ENCODE results near the gene PDE4D. TPM values are rescaled to one million over a fixed set of nuclear protein-coding genes. Genes with fewer than 3 reads are reported as not detected.

PDE4D gene
- total RNA-seq, 1 donor from 2014 or later, result 50.0 TPM

DNA sequence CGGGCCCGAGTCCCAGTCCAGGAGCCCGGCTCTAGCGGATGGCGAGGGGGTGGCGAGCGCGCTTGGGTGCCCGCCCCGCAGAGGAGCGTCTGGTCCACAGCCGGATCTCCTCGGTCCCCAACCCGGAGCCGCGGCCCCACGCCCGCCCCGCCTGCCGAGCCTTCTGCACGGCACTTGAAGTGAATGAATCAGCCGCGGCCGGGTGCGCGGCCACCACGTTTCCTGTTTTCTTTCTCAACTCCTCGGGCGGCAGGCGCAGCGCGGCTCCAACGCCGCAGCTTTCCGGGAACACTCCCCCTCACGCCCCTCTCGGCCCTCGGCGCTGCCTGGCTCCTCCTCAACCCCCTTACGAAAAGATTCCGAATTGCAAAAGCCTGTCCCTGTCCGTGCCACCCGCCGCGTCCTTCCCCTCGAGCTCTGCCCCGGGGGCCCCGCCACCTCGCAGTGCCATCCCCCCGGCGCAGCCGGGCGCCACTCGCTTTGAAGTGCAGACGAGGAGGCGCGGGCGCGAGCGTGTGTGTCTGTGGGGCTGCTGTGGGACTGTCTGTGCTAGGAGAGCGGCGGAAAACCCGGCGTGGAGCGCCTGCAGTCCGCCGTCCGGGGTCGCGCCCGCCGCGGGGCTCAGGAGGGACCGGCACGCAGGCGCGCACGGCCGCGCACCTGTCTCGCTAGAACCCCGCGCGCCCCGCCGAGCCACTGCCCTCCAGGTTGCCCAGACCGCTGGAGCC is 854.1 kb downstream of the PDE4D start:
- TF ChIP-seq, protein P1, sequence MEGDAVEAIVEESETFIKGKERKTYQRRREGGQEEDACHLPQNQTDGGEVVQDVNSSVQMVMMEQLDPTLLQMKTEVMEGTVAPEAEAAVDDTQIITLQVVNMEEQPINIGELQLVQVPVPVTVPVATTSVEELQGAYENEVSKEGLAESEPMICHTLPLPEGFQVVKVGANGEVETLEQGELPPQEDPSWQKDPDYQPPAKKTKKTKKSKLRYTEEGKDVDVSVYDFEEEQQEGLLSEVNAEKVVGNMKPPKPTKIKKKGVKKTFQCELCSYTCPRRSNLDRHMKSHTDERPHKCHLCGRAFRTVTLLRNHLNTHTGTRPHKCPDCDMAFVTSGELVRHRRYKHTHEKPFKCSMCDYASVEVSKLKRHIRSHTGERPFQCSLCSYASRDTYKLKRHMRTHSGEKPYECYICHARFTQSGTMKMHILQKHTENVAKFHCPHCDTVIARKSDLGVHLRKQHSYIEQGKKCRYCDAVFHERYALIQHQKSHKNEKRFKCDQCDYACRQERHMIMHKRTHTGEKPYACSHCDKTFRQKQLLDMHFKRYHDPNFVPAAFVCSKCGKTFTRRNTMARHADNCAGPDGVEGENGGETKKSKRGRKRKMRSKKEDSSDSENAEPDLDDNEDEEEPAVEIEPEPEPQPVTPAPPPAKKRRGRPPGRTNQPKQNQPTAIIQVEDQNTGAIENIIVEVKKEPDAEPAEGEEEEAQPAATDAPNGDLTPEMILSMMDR (conservative IDR thresholded peaks at IDR 0.05), result no peak
- peak; percentile 77 for DNase-seq (ENCODE audit: extremely low spot score, unreplicated experiment)
- peak overlapping the region; percentile 79 for H3K27ac Mint-ChIP-seq
- peaks cover 26% of the 10 kb centered on the region for H3K4me1 Mint-ChIP-seq (ENCODE audit: unreplicated experiment)
- no peaks in the 10 kb centered on the region for H3K36me3 Mint-ChIP-seq
- H3K27me3 Mint-ChIP-seq, result peaks cover 3% of the 10 kb centered on the region
- no peaks in the 10 kb centered on the region for H3K9me3 Mint-ChIP-seq
- H3K4me3 Mint-ChIP-seq, result peak overlapping the region; percentile 87

DNA sequence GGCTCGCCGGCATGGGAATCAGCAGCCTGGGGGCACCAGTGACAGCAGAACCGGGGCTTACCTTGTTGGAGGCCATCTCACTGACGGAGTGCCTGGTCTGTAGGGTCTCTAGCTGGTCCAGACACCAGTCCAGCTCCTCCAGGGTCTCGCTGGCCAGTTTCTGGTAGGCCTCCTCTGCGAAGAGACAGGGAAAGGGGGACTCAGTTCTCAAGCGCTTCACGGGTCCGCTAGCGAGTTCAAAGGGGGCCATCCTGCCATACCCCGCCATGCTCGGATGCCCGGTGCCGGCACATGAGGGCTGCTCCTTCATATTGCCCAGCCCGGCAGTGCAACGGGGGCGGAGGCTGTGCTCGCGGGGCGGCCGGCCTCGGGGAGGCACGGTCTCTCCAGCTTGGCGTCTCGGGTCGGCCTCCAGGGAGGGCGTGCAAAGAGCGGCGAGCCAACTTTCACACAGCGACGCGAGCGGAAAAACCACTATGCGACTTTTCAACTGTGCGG is 854.7 kb downstream of the PDE4D start:
- Mint-ChIP-seq H3K4me3 (peak overlapping the region; percentile 87), H3K4me1 (ENCODE audit: unreplicated experiment) (peaks cover 30% of the 10 kb centered on the region), H3K9me3 (no peaks in the 10 kb centered on the region), H3K27me3 (peaks cover 3% of the 10 kb centered on the region), H3K27ac (peak overlapping the region; percentile 84), H3K36me3 (no peaks in the 10 kb centered on the region)
- TF ChIP-seq, protein P1 (conservative IDR thresholded peaks at IDR 0.05), result no peak
- DNase-seq (ENCODE audit: extremely low spot score, unreplicated experiment), result no peak

DNA sequence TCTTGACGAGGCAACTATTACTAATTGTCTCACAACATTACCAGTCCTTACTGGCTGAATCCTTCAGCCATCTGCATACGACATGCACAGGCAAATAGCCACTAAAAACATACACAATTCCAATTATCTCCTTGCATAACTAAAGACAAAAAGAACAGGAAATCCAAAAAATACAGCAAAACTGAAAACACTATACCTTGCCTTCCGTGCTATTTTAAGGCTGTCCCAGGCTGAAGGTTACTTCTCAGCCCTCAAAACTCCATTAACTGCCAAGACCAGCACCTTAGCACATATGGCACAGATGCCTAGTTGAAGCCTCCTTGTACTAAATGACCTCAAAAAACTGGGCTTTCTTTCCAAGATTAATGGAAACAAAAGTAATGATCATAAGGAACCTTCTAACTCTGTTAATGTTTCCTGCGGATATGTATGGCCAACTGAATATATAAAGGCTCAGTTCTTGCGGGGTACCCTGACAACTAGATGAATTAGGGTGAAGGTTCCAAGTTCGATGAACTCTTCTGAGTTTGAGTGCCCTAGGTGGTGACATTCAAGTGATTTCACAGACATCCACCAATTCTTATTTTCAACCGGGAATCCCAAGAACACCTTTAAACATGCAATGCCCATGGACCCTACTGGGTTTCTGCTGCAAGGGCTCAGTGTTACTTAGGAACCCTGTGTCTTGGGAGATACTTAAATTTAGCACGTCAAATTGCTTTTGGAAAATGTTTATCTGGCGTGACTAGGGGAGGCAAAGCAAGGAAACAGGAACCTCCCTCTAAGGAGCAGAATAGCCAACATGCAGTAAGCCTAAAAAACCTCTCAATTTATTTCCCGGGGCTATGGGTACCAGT is 855.4 kb downstream of the PDE4D start:
- no peaks in the 10 kb centered on the region for H3K36me3 Mint-ChIP-seq
- peak overlapping the region; percentile 87 for H3K4me3 Mint-ChIP-seq
- peaks cover 3% of the 10 kb centered on the region for H3K27me3 Mint-ChIP-seq
- TF ChIP-seq, protein P1 (conservative IDR thresholded peaks at IDR 0.05), result no peak
- no peaks in the 10 kb centered on the region for H3K9me3 Mint-ChIP-seq
- no peak for DNase-seq (ENCODE audit: extremely low spot score, unreplicated experiment)
- H3K4me1 Mint-ChIP-seq (ENCODE audit: unreplicated experiment), result peaks cover 34% of the 10 kb centered on the region
- peak overlapping the region; percentile 84 for H3K27ac Mint-ChIP-seq

DNA sequence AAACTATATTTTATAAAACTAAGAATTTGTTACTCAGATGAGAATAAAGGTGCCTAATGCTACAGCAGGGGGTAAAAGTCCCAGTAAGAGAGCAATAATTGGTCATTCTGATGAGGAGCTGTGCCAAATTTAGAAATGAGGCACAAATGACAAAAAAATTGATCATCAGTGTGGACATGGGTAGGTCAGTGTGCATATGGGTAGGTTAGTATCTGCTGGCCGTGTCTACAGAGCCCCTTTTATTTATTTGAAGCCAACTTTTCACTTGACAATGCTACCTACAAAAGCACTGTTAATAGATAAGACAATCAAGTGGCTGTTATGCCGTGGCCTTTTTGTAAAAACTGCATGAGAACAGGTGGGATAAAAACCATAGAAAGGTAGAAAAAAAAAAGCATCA is 856.1 kb downstream of the PDE4D start:
- Mint-ChIP-seq H3K9me3 (no peaks in the 10 kb centered on the region), H3K4me3 (peak overlapping the region; percentile 87), H3K27ac (peak overlapping the region; percentile 84), H3K27me3 (peaks cover 3% of the 10 kb centered on the region), H3K4me1 (ENCODE audit: unreplicated experiment) (peaks cover 32% of the 10 kb centered on the region), H3K36me3 (no peaks in the 10 kb centered on the region)
- TF ChIP-seq, protein P1 (conservative IDR thresholded peaks at IDR 0.05), result no peak
- no peak for DNase-seq (ENCODE audit: extremely low spot score, unreplicated experiment)

DNA sequence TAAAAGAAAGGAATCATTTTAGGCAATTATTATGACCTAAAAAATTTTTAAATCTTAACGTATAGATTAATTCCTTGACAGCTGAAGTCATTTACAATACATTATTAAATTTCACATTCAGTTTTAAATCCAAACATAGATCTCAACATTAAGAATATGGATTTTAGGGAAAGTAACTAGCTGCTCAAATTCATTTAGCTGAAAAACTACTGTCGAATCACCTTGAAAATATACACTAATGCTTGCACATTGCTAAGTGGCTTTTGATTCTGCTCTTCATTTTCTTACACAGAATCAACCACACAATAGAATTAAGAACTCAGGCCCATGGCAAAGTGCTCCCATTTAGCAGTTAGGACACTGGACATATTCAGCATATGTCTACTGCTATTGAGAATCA is 856.5 kb downstream of the PDE4D start:
- Mint-ChIP-seq H3K4me3 (peak overlapping the region; percentile 87), H3K27me3 (peaks cover 3% of the 10 kb centered on the region), H3K4me1 (ENCODE audit: unreplicated experiment) (peaks cover 28% of the 10 kb centered on the region), H3K27ac (peak overlapping the region; percentile 84), H3K36me3 (no peaks in the 10 kb centered on the region), H3K9me3 (no peaks in the 10 kb centered on the region)
- TF ChIP-seq, protein P1 (conservative IDR thresholded peaks at IDR 0.05), result no peak
- no peak for DNase-seq (ENCODE audit: extremely low spot score, unreplicated experiment)

Data from type B pancreatic cell (in vitro differentiated cells).